GM18526 (cell line): ENCODE measurements around the gene CFAP20.

ENCODE experiments used
- POLR2A ChIP-seq: IDR thresholded peaks from 3 replicates; pipeline ENCODE4 v1.6.1; 2011; ENCODE audit not compliant: insufficient read length; ENCODE audit errors: extremely low read depth

The CFAP20 gene

DNA sequence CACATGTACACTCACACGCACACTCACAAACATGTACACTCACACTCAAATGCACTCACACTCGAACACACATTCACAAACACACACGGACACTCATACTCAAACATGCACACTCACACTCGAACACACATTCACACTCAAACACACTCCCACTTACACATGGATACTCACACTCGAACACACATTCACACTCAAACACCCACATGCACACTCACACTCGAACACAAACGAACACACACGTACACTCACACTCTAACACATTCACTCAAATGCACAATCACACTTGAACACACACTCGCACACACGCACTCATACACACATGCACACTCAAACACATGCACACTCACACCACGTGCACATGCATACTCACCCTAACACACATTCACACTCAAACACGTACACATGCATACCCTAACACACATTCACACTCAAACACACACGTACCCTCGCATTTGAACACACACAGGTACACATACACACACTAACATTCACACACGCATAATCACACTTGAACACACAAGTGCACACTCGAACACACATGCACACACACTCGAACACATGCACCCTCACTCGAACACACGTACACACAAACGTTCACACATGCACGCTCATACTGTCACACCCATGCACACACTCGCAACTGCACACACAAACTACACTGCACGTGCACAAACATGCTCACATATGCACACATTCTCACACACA, 41.8 kb downstream of the CFAP20 start:
- no peak for TF ChIP-seq POLR2A

- TF ChIP-seq POLR2A: no peak
Observed at GRCh38 chr16:58086381-58087208, 42.6 kb downstream of the CFAP20 start.

- TF ChIP-seq POLR2A: no peak
Observed at GRCh38 chr16:58085584-58086251, 43.5 kb downstream of the CFAP20 start.

GRCh38 chr16:58085171-58085570, 44.0 kb downstream of the CFAP20 start:
- TF ChIP-seq POLR2A: no peak

- TF ChIP-seq POLR2A: no peak
Observed at GRCh38 chr16:58084635-58085034, 44.5 kb downstream of the CFAP20 start.

DNA sequence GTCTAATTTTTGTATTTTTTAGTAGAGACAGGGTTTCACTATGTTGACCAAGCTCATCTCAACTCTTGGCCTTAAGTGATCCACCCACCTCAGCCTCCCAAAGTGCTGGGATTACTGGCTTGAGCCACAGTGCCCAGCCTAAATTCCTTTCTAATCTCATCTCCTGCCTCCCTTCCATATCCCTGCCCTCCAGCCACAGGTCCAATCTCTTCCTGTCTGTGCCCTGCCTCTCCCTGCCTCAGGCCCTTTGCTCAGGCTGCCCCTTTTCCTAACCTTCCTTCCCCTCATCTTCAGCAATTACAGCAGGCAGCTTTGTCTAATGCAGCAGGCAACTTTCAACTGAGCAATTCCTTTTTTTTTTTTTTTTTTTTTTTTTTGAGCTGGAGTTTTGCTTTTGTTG, 46.8 kb downstream of the CFAP20 start:
- TF ChIP-seq POLR2A: no peak

- TF ChIP-seq POLR2A: no peak
Observed at GRCh38 chr16:58077796-58078195, 51.4 kb downstream of the CFAP20 start.

- no peak for TF ChIP-seq POLR2A
Observed at GRCh38 chr16:58076514-58076913, 52.7 kb downstream of the CFAP20 start.

DNA sequence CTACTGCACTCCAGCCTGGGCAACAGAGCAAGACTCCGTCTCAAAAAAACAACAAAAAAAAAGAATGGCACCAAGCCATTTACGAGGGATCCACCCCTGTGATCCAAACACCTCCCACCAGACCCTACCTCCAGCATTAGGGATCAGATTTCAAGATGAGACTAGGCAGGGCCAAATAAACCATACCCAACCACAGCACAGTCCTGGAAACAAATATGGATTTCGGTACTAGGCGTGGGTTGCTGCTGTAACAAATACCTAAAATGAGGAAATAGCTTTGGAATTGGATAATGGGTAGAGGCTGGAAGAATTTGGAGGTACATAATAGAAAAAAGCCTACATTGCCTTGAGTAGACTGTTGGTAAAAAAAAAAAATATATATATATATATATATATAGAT, 54.5 kb downstream of the CFAP20 start:
- no peak for TF ChIP-seq POLR2A

GRCh38 chr16:58070585-58070984, 58.6 kb downstream of the CFAP20 start:
- no peak for TF ChIP-seq POLR2A
